Regular cardiac myocyte (primary cell): ENCODE data around the gene GNPTAB. TPM values are rescaled to one million over a fixed set of nuclear protein-coding genes. Genes with fewer than 3 reads are reported as not detected.

ENCODE experiments used
- total RNA-seq: library from RNA; depleted of rRNA; stranded (reverse); fragments of >200 nt; gene quantifications from 2 replicates; pipeline ENCODE4 v1.2.3, GENCODE V29; 2014

GNPTAB gene
- total RNA-seq, result 33.5 and 121 TPM in 2 replicates

DNA sequence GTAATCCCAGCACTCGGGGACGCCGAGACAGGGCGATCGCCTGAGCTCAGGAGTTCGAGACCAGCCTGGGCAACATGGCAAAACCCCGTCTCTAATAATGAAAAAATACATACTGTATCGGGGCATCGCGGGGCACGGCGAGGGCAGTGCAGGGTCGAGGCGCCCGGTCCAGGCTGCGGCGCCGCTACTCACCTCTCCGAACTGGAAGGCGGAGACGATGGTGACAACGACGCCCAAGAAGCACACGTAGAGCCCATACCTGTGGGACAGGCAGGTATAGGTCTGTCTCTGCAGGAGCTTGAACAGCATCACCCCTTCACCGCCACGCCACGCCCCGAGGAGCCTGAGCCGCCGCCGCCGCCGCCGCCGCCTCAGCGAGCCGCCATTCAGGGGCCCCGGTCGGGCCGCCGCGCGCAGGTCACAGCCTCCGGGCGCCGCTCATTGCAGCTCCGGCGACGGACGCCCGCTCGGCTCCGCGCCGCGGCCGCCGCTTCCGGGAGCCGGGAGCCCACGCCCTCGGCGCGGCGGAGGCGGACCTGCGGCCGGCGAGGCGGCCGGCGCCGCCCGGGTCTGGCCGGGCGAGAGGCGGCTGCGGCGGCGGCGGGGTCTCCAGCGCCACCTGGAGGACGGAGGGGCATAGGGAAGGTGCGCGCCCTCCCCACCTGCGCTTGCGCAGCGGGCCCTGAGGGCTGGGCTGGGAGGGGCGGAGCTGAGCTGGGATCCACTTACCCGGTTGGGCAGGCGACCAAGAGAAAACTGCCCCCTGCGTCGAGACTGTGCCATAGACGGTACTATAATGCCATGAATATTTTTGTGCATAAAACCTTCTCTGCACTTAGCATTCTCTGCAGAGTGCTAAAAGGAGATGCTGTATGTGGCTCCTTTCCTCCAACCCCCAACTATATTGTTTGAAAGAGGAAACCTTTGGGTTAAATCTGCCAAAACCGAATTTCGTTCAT lies at the start of gene GNPTAB:
Gene GNPTAB (minus strand): TSS at position 593 of the 959 bp plus-strand sequence. CDS start 284 bp downstream, at position 309.

GRCh38 chr12:101876861-101877805 lies 46.4 kb upstream of the GNPTAB start, which contains the start of gene DRAM1:
TSS of gene DRAM1 (plus strand) at chr12:101877580. CDS start at chr12:101877790, 210 bp downstream.

GRCh38 chr12:101738920-101739665 lies 91.7 kb downstream of the GNPTAB start, which contains the start of gene SYCP3:
TSS of gene SYCP3 (minus strand) at chr12:101739462. CDS start at chr12:101737935, 1,527 bp downstream.

GRCh38 chr12:101697197-101697929 lies 133.4 kb downstream of the GNPTAB start, which contains the start of gene CHPT1:
TSS of gene CHPT1 (plus strand) at chr12:101697640. CDS start at chr12:101697862, 222 bp downstream.

Other genes with a start within 250 kb of the GNPTAB start
- not detected in 2 replicates for gene MYBPC1, start 236.0 kb downstream of the GNPTAB start, total RNA-seq
- gene CHPT1, start 133.3 kb downstream of the GNPTAB start, total RNA-seq, result 38.9 and 53.0 TPM in 2 replicates
- gene SYCP3, start 91.5 kb downstream of the GNPTAB start, total RNA-seq, result under 0.01 and 0.85 TPM in 2 replicates
- 21.9 and 132 TPM in 2 replicates for gene DRAM1, start 46.6 kb upstream of the GNPTAB start, total RNA-seq
- gene WASHC3, start 231.0 kb upstream of the GNPTAB start, total RNA-seq, result 84.5 and 101 TPM in 2 replicates